PFSK-1 (cell line): Measurements from ENCODE around the gene C1orf167.

Experiments used
- POLR2AphosphoS5 ChIP-seq: IDR thresholded peaks from 2 replicates; pipeline ENCODE4 v1.6.1; 2012; ENCODE audit warnings: low read depth, mild to moderate bottlenecking, control low read depth, low read length, moderate library complexity
- SIN3A ChIP-seq: IDR thresholded peaks from 2 replicates; pipeline ENCODE4 v1.6.1; 2012; ENCODE audit warnings: mild to moderate bottlenecking, low read length, moderate library complexity, borderline replicate concordance; ENCODE audit not compliant: insufficient read depth
- TAF1 ChIP-seq: IDR thresholded peaks from 2 replicates; pipeline ENCODE4 v1.6.1; 2012; ENCODE audit warnings: low read length, control low read depth, borderline replicate concordance; ENCODE audit not compliant: insufficient read depth

- TF ChIP-seq POLR2AphosphoS5 (no peak), TAF1 (no peak), SIN3A (no peak)
These were observed 6.8 kb downstream of the C1orf167 start for GRCh38 chr1:11768821-11769220.
